8988T (cell line): ENCODE measurements around the gene C5orf22.
A peak's percentile ranks its signal among the peaks of the same experiment; 100 is the strongest.
"Not testable (repeated sequence)": the region's sequence is repeated elsewhere in the genome, so short reads cannot be mapped to it uniquely, and the experiment has no call there.

Source experiments
- DNase-seq: peaks from one replicate; pipeline ENCODE4 v3.0.0; 2011

Gene C5orf22

GRCh38 chr5:31531888-31532547 lies at the start of gene C5orf22, which contains the start of gene DROSHA:
Gene C5orf22 (plus strand): TSS chr5:31532301. CDS start chr5:31532393, 92 bp downstream.
Gene DROSHA (minus strand): TSS chr5:31532093. CDS start chr5:31529059, 3,034 bp downstream.
- peak; percentile 83 for DNase-seq

GRCh38 chr5:31485376-31486207 lies 46.5 kb upstream of the C5orf22 start:
- no peak for DNase-seq

DNA sequence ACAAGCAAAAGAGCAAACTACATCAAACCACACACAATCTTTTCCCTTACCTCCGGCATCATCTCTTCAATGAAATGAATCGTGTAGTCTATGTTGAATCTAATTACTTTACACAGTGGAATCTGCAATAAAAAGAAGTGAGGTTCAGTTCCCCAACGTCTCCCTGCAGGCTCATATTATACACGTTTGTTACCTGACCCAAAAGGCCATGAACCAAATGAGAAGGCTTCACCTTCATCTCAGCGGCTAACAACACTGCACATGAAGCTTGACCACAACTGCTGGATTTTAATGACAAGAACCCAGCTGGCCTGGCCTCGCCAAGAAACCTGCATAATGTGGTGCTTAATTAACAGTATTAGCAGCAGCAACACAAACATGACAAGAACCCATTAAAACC lies 45.7 kb upstream of the C5orf22 start:
- DNase-seq = no peak

- no peak for DNase-seq
Observed at GRCh38 chr5:31487506-31487905, 44.6 kb upstream of the C5orf22 start.

DNA sequence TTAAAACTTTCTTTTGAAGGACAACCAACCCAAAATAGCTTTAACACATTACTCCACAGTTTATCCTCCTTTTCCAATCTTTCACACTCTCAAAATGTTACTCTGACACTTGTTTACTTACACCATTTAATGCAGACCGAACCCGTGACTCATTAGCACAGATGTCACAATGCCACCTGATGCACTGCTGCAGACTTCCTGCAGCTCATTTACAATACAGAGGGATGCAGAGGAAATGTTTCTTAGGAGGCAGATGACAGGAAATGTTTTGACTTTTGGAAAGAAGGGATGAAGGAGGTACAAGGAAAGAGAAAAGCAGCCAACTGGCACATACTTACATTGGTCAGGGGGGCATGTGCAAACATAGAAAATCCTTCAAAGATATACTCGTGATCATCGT lies 39.2 kb upstream of the C5orf22 start:
- DNase-seq = no peak

- DNase-seq = no peak
Observed at GRCh38 chr5:31495336-31495735, 36.8 kb upstream of the C5orf22 start.

GRCh38 chr5:31496301-31496700 lies 35.8 kb upstream of the C5orf22 start:
- DNase-seq = no peak

DNA sequence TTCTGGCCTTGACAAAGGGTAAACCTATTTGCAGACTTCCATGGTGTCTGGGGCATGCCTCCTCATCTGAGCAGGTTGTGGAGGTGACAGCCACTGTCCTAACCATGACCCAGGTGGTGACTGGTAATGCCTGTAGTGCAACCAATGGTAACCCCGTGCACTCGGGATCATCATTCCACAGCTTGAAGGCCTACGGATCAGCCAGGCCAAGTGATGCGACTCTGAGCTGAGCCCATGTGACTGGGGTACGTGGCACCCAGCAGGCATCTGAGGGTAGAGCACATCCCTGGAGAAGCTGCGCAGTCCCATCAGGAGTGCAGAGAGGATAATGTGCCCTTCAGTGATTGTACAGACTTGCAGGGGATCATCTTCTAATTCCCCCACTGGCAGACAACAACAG lies 35.2 kb upstream of the C5orf22 start:
- no peak for DNase-seq

DNA sequence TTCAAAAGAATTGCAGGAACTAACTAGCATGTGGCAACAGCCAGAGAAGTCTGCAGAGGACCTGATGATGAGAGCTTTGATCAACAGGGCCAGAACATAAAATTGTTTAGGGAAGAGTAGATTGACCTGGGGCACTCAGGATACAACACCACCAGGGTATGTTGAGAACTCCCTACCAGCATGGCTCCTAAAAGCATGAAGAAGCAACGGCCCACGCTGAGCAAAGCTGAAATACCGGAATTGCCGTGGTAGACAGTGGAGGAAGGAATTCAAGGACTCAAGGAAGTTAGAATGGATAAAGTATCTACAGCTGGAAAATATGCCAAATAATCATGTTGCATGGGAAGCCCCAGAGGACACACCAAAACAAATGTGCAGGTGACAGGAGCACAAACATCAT lies 31.8 kb upstream of the C5orf22 start:
- DNase-seq = no peak

- no peak for DNase-seq
Observed at GRCh38 chr5:31502506-31502905, 29.6 kb upstream of the C5orf22 start.

DNA sequence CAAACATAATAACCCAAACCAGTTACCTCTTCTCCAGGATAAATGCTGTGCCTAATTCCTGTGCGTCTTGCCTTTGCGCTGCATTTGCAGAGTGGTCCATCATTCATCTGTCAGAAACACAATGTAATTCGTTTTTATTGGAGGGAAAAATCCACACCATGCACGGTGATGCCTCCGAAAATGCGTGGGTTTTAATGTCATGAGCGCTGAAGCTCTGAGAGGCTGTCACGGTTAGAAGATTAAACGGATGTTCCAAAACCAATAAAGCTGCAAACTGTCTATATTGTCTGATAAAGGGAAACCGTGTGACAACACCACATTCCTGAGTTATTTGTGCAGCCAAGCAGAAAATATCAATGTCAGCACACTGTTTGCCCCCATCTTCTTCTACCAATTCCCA lies 27.6 kb upstream of the C5orf22 start:
- DNase-seq = no peak

DNA sequence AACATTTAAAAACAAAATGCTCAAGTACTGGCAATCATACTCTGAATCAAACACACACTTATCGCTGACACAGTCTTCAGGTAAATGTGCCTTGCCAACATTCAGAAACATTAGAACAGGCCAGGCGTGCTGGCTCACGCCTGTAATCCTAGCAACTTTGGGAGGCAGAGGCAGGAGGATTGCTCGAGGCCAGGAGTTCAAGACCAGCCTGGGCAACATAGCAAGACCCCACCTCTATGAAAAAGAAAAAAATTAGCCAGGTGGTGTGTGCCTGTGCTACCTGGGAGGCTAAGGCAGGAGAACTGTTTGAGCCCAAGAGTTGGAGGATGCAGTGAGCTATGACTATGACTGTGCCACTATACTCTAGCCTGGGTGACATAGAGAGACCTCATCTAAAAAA lies 20.8 kb upstream of the C5orf22 start:
- DNase-seq = no peak

- no peak for DNase-seq
Observed at GRCh38 chr5:31516802-31517201, 15.3 kb upstream of the C5orf22 start.

GRCh38 chr5:31523041-31523440 lies 9.1 kb upstream of the C5orf22 start:
- no peak for DNase-seq

DNA sequence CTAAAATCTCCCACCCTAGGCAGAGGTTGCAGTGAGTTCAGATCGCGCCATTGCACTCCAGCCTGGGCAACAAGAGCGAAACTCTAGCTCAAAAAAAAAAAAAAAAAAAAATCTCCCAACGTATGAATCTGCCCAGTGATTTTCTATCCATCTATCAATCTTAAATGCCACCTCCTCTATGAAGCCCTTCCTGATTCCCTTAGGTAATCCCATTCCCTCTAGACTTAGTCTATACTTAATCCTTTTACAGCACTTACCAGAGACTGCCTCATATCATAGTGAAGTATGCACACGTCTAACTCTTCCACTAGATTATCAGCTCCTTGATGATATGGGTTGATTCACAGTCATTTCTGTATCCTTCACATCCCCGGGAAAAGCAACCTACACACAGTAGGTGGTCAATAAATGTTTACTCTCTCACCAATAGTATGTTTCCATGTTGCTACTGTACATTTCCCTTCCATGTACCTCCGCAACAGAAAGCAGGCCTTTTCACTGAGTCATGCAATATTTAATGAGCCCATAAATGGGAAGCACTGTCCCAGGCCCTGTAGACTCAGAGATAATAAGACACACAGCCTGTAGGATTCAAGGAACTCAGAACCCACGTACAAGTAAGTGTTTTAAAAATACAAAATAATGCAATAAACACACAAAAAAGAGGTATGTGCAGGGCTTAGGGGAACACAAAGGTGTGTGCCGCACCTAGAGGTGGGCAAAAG lies 1.4 kb upstream of the C5orf22 start:
- DNase-seq = no peak

- DNase-seq = no peak
Observed at GRCh38 chr5:31531543-31531887, 586 bp upstream of the C5orf22 start.

- no peak for DNase-seq
Observed at GRCh38 chr5:31534527-31535046, 2.5 kb downstream of the C5orf22 start.

DNA sequence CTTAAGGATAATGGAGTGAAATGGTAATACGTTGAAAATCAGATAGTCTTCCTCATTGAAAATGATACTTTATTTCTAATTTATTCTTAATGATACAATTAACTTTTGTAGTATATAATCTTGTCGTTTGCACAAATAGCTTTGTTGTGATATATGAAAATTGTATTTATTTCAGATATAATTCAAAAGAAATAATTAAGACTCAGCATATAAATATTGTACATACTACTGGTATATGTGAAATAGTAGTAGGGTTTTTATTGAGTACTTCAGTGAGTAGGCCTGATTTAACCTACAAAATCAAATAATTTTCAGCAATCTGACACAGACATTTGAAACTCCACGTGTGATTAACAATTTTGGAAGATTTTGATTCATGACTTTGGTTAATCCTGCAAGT lies 4.8 kb downstream of the C5orf22 start:
- no peak for DNase-seq

GRCh38 chr5:31537349-31537748 lies 5.2 kb downstream of the C5orf22 start:
- DNase-seq = no peak

DNA sequence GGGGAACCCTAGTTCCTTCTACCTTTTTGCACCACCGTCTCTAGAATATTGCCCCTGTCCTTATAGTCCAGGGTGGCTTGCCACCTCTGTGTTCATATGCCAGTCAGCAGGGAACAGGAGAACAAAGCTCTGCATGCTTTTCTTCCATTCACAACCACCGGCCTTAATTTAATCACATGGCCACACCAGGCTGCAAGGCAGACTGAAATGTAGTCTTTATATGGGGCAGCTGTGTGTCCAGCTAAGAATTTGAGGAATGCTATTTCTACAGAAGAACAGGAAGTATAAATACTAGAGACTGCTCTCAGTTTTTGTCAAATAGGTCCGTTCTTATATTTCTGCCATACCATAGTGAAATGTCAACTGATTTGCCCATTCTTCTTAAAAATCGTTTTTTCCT lies 5.8 kb downstream of the C5orf22 start:
- DNase-seq = no peak

DNA sequence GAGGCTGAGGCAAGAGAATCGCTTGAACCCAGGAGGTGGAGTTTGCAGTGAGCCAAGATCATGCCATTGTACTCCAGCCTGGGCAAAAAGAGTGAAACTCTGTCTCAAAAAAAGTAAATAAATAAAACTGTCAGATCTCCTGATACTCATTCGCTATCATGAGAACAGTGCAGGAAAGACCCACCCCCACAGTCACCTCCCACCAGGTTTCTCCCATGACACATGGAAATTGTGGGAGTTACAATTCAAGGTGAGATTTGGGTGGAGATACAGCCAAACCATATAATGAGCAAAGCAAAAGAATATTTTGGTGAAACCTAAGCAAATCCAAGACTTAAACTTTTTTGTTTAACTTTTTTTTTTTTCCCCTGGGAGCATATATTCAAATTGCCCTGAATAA lies 17.0 kb downstream of the C5orf22 start:
- DNase-seq = not testable (repeated sequence)

DNA sequence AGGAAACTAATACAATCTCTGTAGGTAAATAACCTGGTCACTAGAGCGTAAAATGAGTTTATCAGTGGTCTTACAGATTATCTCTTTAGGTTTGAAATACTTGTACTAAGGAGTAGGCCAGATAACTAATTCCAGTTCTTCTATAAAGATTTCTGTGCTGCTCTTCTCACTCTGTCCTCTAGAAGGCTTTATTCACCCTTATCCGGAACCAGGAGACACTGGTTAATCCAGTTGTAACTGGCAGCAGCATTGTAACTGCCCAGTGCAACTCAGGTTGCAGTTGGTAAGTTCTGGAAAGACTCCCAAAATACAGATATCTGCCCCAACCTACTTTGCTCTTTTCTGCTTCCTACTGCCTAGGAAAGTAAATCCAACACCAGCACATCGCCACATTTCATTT lies 19.8 kb downstream of the C5orf22 start:
- DNase-seq = no peak

DNA sequence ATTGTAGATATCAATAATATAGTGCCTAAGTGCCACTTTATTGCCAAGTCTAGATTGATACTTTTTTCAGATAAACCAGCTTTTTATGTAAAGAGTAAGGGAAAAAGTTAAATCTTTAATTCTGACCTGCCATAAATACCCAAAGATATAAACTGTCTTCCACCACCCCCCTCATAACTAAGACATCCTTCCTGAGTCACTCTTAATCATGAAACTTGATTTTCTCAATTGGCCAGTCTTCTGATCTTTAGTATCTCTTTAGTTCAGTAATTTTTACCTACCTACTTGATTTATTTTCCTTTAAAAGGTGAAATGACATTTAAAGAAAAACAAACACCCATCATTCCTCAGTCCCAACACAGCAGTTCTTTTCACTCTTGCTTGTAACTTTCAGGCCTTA lies 21.8 kb downstream of the C5orf22 start:
- no peak for DNase-seq

GRCh38 chr5:31554552-31554951 lies 22.5 kb downstream of the C5orf22 start:
- DNase-seq = no peak
